Activated T-cell treated with anti-CD3 and anti-CD28 coated beads, Interleukin-2, amount 50 U/mL, for 72 hours (primary cell): ENCODE data around the gene ATP23. TPM values are rescaled to one million over a fixed set of nuclear protein-coding genes. Genes with fewer than 3 reads are reported as not detected.

Source experiments
- ATAC-seq, 2 donors: fragments of 150-1000 bp; cut with Tn5 transposase; replicated peaks in 1 of 2; 2 replicates each; pipeline ENCODE4 v1.10.0; 2021; ENCODE audit warnings: moderate library complexity in 2 of 2, mild to moderate bottlenecking in 1 of 2
- DNase-seq, 2 donors: peaks; one replicate each; pipeline ENCODE4 v3.0.0; 2021 to 2022; ENCODE audit warnings: mixed read lengths in 1 of 2
- H3K27ac Mint-ChIP-seq: one replicate; pipeline ENCODE4 v1.8.0; 2022; ENCODE audit warnings: mild to moderate bottlenecking, moderate library complexity, mixed read lengths
- H3K27me3 Mint-ChIP-seq: one replicate; pipeline ENCODE4 v1.8.0; 2022; ENCODE audit warnings: low read depth, mixed read lengths
- H3K36me3 Mint-ChIP-seq, 2 donors: one replicate each; pipeline ENCODE4 v1.8.0; 2022; ENCODE audit warnings: mixed read lengths in 2 of 2, mild to moderate bottlenecking in 1 of 2; ENCODE audit not compliant: insufficient read depth in 2 of 2
- H3K4me1 Mint-ChIP-seq: one replicate; pipeline ENCODE4 v1.8.0; 2022; ENCODE audit warnings: low read depth, mixed read lengths
- H3K4me3 Mint-ChIP-seq, 2 donors: one replicate each; pipeline ENCODE4 v1.8.0; 2022; ENCODE audit warnings: mild to moderate bottlenecking in 2 of 2, mixed read lengths in 2 of 2, moderate library complexity in 2 of 2
- H3K9me3 Mint-ChIP-seq, 2 donors: one replicate each; pipeline ENCODE4 v1.8.0; 2022; ENCODE audit warnings: mixed read lengths in 2 of 2
- total RNA-seq, 2 donors: library from RNA; stranded (reverse); gene quantifications; one replicate each; pipeline ENCODE4 v1.2.3, GENCODE V29; 2022

The ATP23 gene
- total RNA-seq, 2 donors from 2014 or later, result 23.5 to 26.3 TPM

DNA sequence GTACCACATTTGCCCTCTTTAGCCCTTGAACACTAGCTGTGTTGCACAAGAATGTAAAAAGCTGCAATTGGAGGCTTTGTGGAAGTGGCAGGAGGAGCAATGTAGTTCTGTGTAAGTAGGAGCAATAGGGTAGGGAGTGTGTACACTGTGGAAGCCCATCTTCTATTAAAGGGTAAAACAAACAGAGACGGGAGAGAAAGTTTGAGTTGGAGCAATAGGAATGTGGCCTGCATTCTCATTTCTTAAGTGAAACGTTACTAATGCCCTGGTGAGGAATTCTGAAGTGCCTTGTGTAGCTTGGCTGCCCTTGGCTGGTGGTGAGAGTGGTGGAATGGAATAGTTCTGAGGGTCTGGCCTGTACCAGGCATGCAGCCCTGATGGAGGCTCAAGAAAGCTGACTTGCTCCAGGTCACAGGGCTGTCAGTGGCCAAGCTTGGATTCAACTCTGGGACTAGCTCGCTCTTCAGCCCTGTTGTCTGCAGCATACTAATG lies 38.8 kb upstream of the ATP23 start:
- no peak for DNase-seq
- Mint-ChIP-seq H3K4me3 (no peak overlapping the region), H3K4me1 (peaks cover 42% of the 10 kb centered on the region), H3K27me3 (peaks cover 31% of the 10 kb centered on the region), H3K36me3 (no peaks in the 10 kb centered on the region), H3K27ac (no peak overlapping the region), H3K9me3 (no peaks in the 10 kb centered on the region)
- no peak for ATAC-seq

DNA sequence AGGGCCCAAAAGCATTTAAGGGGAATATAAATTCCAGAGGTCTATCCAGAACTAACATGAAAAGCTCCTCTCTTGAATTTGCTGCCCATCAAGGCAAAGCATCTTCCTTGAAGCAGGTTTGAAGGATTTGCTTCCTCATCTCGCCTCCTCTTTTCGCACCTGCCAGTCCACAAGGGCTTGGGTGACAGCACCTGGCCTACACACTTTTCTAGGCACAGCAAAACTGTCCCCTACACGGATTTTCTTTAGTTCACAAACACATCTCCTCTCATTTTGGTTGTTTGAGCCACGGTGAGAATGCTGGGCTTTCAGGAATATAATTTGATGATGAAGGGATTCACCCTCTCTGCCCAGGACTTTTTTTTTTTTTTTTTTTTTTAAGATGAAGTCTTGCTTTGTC lies 36.9 kb upstream of the ATP23 start:
- no peak overlapping the region for H3K27ac Mint-ChIP-seq
- H3K27me3 Mint-ChIP-seq, result peaks cover 25% of the 10 kb centered on the region
- no peak overlapping the region for H3K4me3 Mint-ChIP-seq
- ATAC-seq (no peak), DNase-seq (no peak)
- H3K9me3 Mint-ChIP-seq, result no peaks in the 10 kb centered on the region
- peaks cover 23% of the 10 kb centered on the region for H3K4me1 Mint-ChIP-seq
- no peaks in the 10 kb centered on the region for H3K36me3 Mint-ChIP-seq

DNA sequence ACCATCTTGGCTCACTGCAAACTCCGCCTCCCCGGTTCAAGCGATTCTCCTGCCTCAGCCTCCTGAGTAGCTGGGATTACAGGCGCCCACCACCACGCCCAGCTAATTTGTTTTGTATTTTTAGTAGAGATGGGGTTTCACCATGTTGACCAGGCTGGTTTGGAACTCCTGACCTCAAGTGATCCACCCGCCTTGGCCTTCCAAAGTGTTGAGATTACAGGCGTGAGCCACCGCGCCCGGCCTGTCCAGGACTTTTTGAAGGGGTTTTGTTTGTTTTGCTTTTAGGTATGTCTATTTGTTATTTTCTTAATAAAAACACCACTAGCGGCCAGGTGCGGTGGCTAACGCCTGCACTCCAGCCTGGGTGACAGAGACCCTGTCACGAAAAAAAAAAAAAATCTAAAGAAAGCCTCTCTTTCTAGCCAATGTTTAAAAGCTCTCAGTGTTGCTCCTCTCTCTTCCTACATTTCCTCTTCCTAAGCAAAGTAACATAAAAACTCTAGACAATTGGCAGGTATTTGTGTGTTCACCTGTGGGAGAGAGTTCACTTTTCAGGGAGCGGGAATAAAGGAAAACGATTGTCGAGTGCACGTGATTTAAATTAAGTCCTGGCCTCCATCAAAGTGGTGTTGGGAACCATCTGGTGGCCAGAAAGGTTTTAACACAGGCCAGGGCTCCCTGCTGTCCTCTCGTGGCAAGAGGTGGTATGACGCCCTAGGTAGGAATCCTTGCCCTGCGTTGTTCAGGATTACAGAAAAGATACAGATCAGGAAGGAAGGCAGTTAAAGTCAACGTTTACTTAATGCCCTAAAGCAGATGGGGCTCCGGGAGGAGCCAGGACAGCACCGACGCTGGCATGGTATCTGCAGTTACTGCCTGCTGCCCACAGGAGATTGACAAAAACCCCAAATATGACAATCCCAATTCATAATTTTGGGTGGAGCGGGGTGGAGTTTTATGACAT lies 36.2 kb upstream of the ATP23 start:
- Mint-ChIP-seq H3K36me3 (no peaks in the 10 kb centered on the region), H3K27me3 (peaks cover 25% of the 10 kb centered on the region), H3K4me1 (peaks cover 18% of the 10 kb centered on the region), H3K9me3 (no peaks in the 10 kb centered on the region), H3K27ac (no peak overlapping the region), H3K4me3 (peak overlapping the region; percentile 47 to 73)
- DNase-seq (peak; percentile 82 to 86), ATAC-seq (peak; percentile 95 to 97)

DNA sequence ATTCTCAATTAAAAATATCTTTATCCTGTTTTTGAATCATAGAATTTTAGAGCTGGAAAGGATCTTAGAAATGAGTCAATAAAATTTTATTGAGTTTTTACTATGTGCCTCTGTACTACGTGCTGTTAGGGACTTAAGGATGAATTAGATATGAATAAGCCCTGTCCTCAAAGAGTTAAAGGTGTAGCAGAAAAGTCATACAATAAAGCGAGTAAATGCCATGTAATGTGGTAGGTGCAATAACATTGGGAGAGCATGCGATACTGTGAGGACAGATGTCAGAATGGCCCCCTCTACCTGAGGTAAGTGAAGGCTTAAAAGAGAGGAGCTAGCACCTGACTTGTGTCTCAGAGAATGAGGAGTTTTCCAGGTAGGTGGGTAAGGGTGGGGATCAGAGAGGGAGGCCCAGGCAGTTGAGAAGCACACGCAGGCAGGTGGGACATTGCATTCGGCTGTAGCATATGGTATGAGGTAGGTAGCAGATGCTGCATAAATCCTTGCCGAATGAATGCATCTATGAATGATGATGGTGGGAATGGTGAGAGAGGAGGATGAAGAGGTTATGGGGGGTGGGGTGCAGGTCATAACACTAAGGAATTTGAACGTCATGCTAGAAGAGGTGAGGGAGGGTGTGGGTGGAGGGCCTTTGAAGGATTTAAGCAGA lies 35.4 kb upstream of the ATP23 start:
- ATAC-seq (no peak), DNase-seq (no peak)
- Mint-ChIP-seq H3K4me3 (no peak overlapping the region), H3K27me3 (peaks cover 25% of the 10 kb centered on the region), H3K4me1 (peaks cover 12% of the 10 kb centered on the region), H3K27ac (no peak overlapping the region), H3K36me3 (no peaks in the 10 kb centered on the region), H3K9me3 (no peaks in the 10 kb centered on the region)

DNA sequence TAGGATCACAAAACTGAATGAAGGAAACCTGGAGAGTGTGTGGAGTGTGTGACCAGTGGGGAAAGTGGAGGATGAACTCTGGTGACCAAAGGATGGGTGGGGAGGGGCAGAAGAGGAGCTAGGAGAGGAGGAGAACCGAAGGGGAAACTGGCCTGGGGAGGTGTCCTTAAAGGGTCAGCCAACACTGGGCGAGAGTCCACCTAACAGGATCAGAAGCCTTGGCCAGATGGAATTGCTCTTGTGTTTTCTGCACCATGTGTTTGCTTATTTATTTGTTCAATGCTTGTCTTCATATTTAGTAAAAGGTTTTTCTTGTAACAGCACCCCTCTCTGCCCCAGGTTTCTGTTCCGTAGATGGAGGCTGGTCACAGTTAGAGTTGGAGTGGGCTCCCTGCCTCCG lies 34.5 kb upstream of the ATP23 start:
- Mint-ChIP-seq H3K9me3 (no peaks in the 10 kb centered on the region), H3K4me1 (peaks cover 8% of the 10 kb centered on the region), H3K4me3 (no peak overlapping the region), H3K36me3 (no peaks in the 10 kb centered on the region), H3K27me3 (peaks cover 21% of the 10 kb centered on the region), H3K27ac (no peak overlapping the region)
- ATAC-seq, result no peak
- DNase-seq, result no peak

DNA sequence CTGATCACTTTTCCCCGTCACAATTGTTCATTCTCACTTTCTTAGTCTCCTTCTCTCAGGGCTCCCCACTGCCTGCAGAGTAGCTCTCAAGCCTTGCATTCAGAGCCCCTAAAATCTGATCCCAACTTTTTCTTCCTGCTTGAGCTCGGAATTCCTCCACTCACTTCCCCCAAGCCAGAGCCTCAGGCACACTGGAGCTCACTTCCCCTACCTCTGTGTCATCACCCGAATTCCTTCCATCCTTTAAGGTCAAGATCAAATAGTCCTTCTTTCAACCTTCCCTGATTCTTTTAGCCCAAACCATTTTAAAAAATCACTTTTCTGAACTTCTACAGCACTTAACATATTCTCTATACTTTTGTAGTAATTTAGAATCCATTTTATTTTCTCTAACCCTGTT lies 34.1 kb upstream of the ATP23 start:
- no peaks in the 10 kb centered on the region for H3K9me3 Mint-ChIP-seq
- H3K27me3 Mint-ChIP-seq, result peaks cover 20% of the 10 kb centered on the region
- ATAC-seq, result no peak
- H3K4me3 Mint-ChIP-seq, result no peak overlapping the region
- no peak for DNase-seq
- peaks cover 8% of the 10 kb centered on the region for H3K4me1 Mint-ChIP-seq
- H3K36me3 Mint-ChIP-seq, result no peaks in the 10 kb centered on the region
- no peak overlapping the region for H3K27ac Mint-ChIP-seq

DNA sequence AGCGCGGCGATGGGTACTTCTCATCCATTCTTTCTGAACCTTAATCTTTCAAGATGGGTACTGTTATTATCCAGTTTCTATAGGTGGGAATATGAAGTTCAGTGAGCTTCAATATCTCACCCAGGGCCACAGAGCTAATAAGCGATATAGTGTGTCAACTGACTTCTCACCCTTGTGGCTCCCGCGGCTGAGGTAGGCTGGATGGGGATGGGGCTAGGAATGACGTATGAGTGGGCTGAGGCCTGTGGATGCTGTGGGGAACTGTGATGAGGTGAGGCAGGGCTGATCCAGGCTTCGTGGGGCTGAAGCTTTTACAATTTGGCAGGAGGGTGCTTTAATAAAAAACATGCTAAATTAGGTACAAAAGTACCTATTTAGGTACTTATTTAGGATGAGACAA lies 32.9 kb upstream of the ATP23 start:
- Mint-ChIP-seq H3K4me3 (no peak overlapping the region), H3K9me3 (no peaks in the 10 kb centered on the region), H3K27me3 (peaks cover 20% of the 10 kb centered on the region), H3K27ac (no peak overlapping the region), H3K4me1 (peaks cover 8% of the 10 kb centered on the region), H3K36me3 (no peaks in the 10 kb centered on the region)
- ATAC-seq (no peak), DNase-seq (no peak)

DNA sequence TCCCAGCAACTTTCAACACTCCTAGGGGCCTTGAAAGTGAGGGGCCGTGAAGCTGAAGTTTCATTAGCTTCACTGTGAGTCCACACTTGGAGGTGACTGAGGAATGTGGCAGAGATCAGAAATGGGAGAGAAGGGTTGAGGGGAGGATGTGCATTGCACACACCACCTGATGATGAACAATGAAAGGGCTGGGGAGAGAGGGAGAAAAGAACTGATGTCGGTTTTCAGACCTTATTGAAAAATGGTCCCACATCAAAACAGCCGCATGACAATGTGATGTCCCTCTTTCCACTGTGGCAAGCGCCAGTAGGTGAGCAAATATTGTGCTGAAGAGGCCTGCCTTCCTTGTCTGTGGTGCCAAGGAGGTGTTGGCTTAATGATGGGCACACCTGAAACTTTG lies 32.3 kb upstream of the ATP23 start:
- no peak for ATAC-seq
- H3K9me3 Mint-ChIP-seq, result no peaks in the 10 kb centered on the region
- H3K4me1 Mint-ChIP-seq, result peaks cover 8% of the 10 kb centered on the region
- no peaks in the 10 kb centered on the region for H3K36me3 Mint-ChIP-seq
- no peak overlapping the region for H3K27ac Mint-ChIP-seq
- H3K27me3 Mint-ChIP-seq, result peaks cover 20% of the 10 kb centered on the region
- no peak overlapping the region for H3K4me3 Mint-ChIP-seq
- no peak for DNase-seq

DNA sequence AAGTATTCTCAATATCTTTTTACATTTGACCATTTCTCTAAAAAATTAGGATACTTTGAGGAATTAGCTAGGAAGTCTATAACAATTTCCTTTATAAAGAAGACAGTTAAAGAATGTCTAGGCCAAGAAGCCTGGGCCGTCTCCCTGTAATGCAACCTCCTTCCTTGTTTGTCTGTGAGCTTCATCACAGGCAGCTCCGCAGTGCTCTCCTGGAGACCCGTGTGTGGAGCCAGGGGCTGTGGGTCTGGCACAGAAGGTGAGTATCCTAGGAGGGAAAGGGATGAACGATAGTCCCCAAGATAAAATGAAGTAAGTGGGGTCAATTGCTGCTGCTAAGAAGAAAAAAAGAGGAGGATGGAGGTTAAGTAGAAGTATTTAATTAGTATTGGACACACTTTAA lies 31.8 kb upstream of the ATP23 start:
- no peaks in the 10 kb centered on the region for H3K9me3 Mint-ChIP-seq
- no peak overlapping the region for H3K4me3 Mint-ChIP-seq
- H3K4me1 Mint-ChIP-seq, result peaks cover 8% of the 10 kb centered on the region
- no peaks in the 10 kb centered on the region for H3K36me3 Mint-ChIP-seq
- H3K27me3 Mint-ChIP-seq, result peaks cover 25% of the 10 kb centered on the region
- no peak overlapping the region for H3K27ac Mint-ChIP-seq
- ATAC-seq (no peak), DNase-seq (no peak)

DNA sequence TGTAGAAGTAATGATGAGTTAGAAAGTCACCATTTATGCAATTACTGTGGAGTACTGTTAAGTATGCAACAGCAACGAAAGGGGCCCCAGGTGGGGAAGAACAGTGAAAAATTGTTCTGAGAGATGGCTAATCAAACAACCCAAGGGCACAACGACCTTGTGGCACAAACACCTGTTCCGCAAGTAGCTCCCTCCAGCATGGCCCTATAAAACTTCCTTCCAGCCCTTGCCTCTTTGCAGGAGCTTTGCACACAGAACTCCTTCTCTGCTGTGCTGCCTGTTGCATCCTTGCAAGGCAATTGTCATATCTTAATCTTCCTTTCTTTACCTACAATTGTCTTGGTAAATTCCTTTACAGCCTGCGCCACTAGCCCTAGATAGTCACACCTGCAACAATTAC lies 23.2 kb upstream of the ATP23 start:
- Mint-ChIP-seq H3K9me3 (no peaks in the 10 kb centered on the region), H3K4me1 (no peaks in the 10 kb centered on the region), H3K4me3 (no peak overlapping the region), H3K36me3 (no peaks in the 10 kb centered on the region), H3K27me3 (peaks cover 10% of the 10 kb centered on the region), H3K27ac (no peak overlapping the region)
- ATAC-seq (no peak), DNase-seq (no peak)

DNA sequence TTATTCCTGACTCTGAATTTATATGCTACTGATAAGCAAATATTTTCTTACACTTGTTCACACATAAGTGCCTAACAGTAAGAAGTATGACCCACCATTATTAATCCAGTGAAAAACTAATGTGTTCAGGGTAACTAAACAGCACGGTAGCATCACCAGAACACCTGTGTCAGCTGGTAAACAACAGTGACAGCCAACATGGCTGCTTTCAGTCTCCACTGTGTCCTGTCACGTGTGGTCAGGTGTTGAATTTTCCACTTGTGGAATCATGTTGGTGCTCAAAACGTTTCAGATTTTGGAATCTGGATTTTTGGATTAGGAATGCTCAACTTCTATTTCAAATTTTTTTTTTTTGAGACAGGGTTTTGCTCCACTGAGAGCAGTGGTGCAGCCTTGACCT lies 14.3 kb upstream of the ATP23 start:
- H3K9me3 Mint-ChIP-seq, result no peaks in the 10 kb centered on the region
- DNase-seq (no peak), ATAC-seq (no peak)
- H3K27me3 Mint-ChIP-seq, result no peaks in the 10 kb centered on the region
- no peak overlapping the region for H3K27ac Mint-ChIP-seq
- no peaks in the 10 kb centered on the region for H3K36me3 Mint-ChIP-seq
- H3K4me1 Mint-ChIP-seq, result no peaks in the 10 kb centered on the region
- H3K4me3 Mint-ChIP-seq, result no peak overlapping the region

DNA sequence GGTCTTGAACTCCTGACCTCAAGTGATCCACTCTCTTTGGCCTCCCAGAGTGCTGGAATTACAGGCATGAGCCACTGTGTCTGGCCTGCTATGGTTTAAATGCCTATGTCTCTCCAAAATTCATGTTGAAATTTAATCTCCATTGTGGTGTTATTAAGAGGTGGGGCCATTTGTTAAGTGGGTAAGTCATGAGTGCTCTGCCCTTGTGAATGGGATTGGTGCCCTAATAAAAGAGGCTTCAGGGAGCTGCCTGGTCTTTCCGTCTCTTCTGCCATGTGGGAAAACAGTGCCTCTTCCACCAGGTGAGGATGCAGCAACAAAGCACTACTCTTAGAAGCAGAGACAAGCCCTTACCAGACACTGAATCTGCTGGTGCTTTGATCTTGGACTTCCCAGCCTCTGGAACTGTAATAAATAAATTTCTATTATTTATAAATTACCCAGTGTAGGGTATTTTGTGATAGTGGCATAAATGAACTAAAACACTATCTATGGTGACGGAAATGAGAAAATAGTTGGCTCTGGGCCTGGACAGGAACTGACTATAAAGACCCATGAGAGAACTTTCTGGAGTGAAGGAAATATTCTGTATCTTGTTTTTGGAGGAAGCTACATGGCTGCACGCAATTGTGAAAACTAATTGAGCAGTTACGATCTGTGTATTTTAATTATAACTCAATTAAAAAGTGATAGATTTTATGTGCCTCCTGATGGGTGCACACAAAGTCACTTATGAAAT lies 12.1 kb upstream of the ATP23 start:
- DNase-seq (no peak), ATAC-seq (no peak)
- no peak overlapping the region for H3K27ac Mint-ChIP-seq
- H3K4me3 Mint-ChIP-seq, result no peak overlapping the region
- H3K9me3 Mint-ChIP-seq, result peaks cover 0 to 2% of the 10 kb centered on the region in 2 donors
- H3K27me3 Mint-ChIP-seq, result no peaks in the 10 kb centered on the region
- peaks cover 2 to 4% of the 10 kb centered on the region in 2 donors for H3K36me3 Mint-ChIP-seq
- H3K4me1 Mint-ChIP-seq, result peaks cover 3% of the 10 kb centered on the region

DNA sequence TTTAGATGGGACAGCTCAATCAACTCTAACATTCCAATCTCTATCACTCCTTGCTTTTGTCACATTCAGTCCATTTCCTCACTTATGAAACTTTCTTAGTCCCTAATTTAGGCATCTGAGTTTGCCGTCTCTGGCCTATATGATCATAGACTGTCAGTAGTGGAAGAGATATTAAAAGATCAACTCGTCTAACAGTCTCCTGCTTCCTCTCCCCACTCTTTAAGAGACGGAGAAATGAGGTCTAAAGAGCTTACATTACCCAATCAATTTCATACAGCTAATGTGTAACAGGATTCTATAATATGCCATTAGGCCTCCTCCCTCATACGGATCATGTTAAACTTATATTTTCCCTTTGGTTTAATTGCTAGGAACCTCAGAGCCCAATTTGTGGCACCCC lies 6.5 kb upstream of the ATP23 start:
- peak overlapping the region; percentile 32 for H3K27ac Mint-ChIP-seq
- DNase-seq (no peak), ATAC-seq (no peak)
- H3K9me3 Mint-ChIP-seq, result peaks cover 0 to 2% of the 10 kb centered on the region in 2 donors
- peaks cover 6 to 7% of the 10 kb centered on the region in 2 donors for H3K36me3 Mint-ChIP-seq
- peaks cover 28% of the 10 kb centered on the region for H3K4me1 Mint-ChIP-seq
- no peaks in the 10 kb centered on the region for H3K27me3 Mint-ChIP-seq
- H3K4me3 Mint-ChIP-seq, result peak overlapping the region; percentile 93 to 94
